GM19468 (cell line): ENCODE measurements around the gene VPS13A.
"Not testable (repeated sequence)": the region's sequence is repeated elsewhere in the genome, so short reads cannot be mapped to it uniquely, and the experiment has no call there.

ENCODE experiments used
- ATAC-seq: cut with Tn5 transposase; IDR thresholded peaks from one replicate; pipeline ENCODE4 v1.9.1; 2021; ENCODE audit warnings: mild to moderate bottlenecking, moderate library complexity, moderate number of reproducible peaks; ENCODE audit not compliant: unreplicated experiment; ENCODE audit errors: extremely low read depth

Gene VPS13A

GRCh38 chr9:77418226-77418625, 240.9 kb downstream of the VPS13A start:
- no peak for ATAC-seq

GRCh38 chr9:77420641-77421040, 243.3 kb downstream of the VPS13A start:
- ATAC-seq, result no peak

GRCh38 chr9:77421506-77422265, 244.4 kb downstream of the VPS13A start:
- ATAC-seq, result no peak

- no peak for ATAC-seq
These were observed 245.6 kb downstream of the VPS13A start for GRCh38 chr9:77422969-77423368.

GRCh38 chr9:77423841-77424240, 246.5 kb downstream of the VPS13A start:
- ATAC-seq, result no peak

- no peak for ATAC-seq
These were observed 247.7 kb downstream of the VPS13A start for GRCh38 chr9:77424993-77425392.

GRCh38 chr9:77426712-77427111, 249.4 kb downstream of the VPS13A start:
- ATAC-seq, result no peak

GRCh38 chr9:77427256-77427927, 250.1 kb downstream of the VPS13A start:
- ATAC-seq, result no peak

- no peak for ATAC-seq
These were observed 252.6 kb downstream of the VPS13A start for GRCh38 chr9:77429928-77430327.

- no peak for ATAC-seq
These were observed 254.7 kb downstream of the VPS13A start for GRCh38 chr9:77432053-77432452.

- ATAC-seq, result peak; percentile 57
These were observed 256.5 kb downstream of the VPS13A start for GRCh38 chr9:77433675-77434445.

- ATAC-seq, result no peak
These were observed 257.9 kb downstream of the VPS13A start for GRCh38 chr9:77435277-77435676.

- no peak for ATAC-seq
These were observed 258.4 kb downstream of the VPS13A start for GRCh38 chr9:77435688-77436087.

GRCh38 chr9:77438653-77439052, 261.3 kb downstream of the VPS13A start:
- ATAC-seq, result no peak

- ATAC-seq, result no peak
These were observed 262.7 kb downstream of the VPS13A start for GRCh38 chr9:77440057-77440456.

- ATAC-seq, result not testable (repeated sequence)
These were observed 263.8 kb downstream of the VPS13A start for GRCh38 chr9:77441124-77441523.

- no peak for ATAC-seq
These were observed 265.1 kb downstream of the VPS13A start for GRCh38 chr9:77442436-77442835.

GRCh38 chr9:77447646-77448045, 270.3 kb downstream of the VPS13A start:
- ATAC-seq, result no peak

GRCh38 chr9:77449240-77450084, 272.1 kb downstream of the VPS13A start:
- ATAC-seq, result no peak

GRCh38 chr9:77450085-77450475, 272.7 kb downstream of the VPS13A start:
- ATAC-seq, result no peak
